Hindlimb muscle (tissue), 1 donor: Measurements from ENCODE around the gene UQCRFS1. TPM values are rescaled to one million over a fixed set of nuclear protein-coding genes. Genes with fewer than 3 reads are reported as not detected.
A peak's percentile ranks its signal among the peaks of the same experiment; 100 is the strongest.
"Not testable (repeated sequence)": the region's sequence is repeated elsewhere in the genome, so short reads cannot be mapped to it uniquely, and the experiment has no call there.

Experiments used
- DNase-seq: peaks from one replicate; pipeline ENCODE4 v3.0.0-alpha.2; 2013
- polyA plus RNA-seq: library from polyadenylated mRNA; unstranded; fragments of 120-200 nt; gene quantifications from one replicate; pipeline ENCODE4 v1.2.1, GENCODE V29; 2013; ENCODE audit not compliant: insufficient read length

UQCRFS1 gene
- 31.6 TPM for polyA plus RNA-seq

- DNase-seq = peak; percentile 95
These were observed at the start of gene UQCRFS1 for GRCh38 chr19:29212648-29213573. Gene UQCRFS1 (minus strand): TSS chr19:29213151. CDS start chr19:29213118, 33 bp downstream.

- DNase-seq = no peak
These were observed 49.1 kb upstream of the UQCRFS1 start for GRCh38 chr19:29262085-29262484.

GRCh38 chr19:29260477-29261317 lies 47.7 kb upstream of the UQCRFS1 start:
- DNase-seq = no peak

- no peak for DNase-seq
These were observed 46.9 kb upstream of the UQCRFS1 start for GRCh38 chr19:29259867-29260281.

GRCh38 chr19:29259153-29259552 lies 46.2 kb upstream of the UQCRFS1 start:
- DNase-seq = no peak

- DNase-seq = no peak
These were observed 43.6 kb upstream of the UQCRFS1 start for GRCh38 chr19:29256516-29256915.

- no peak for DNase-seq
These were observed 43.0 kb upstream of the UQCRFS1 start for GRCh38 chr19:29255912-29256311.

- no peak for DNase-seq
These were observed 42.1 kb upstream of the UQCRFS1 start for GRCh38 chr19:29255006-29255405.

- not testable (repeated sequence) for DNase-seq
These were observed 36.8 kb upstream of the UQCRFS1 start for GRCh38 chr19:29249798-29250197.

- no peak for DNase-seq
These were observed 35.4 kb upstream of the UQCRFS1 start for GRCh38 chr19:29248332-29248844.

- DNase-seq = no peak
These were observed 34.9 kb upstream of the UQCRFS1 start for GRCh38 chr19:29247872-29248271.

- no peak for DNase-seq
These were observed 34.5 kb upstream of the UQCRFS1 start for GRCh38 chr19:29247471-29247870.

- DNase-seq = no peak
These were observed 34.1 kb upstream of the UQCRFS1 start for GRCh38 chr19:29247051-29247450.

- DNase-seq = no peak
These were observed 32.3 kb upstream of the UQCRFS1 start for GRCh38 chr19:29245215-29245614.

GRCh38 chr19:29241324-29241723 lies 28.4 kb upstream of the UQCRFS1 start:
- no peak for DNase-seq

GRCh38 chr19:29239213-29239776 lies 26.3 kb upstream of the UQCRFS1 start:
- DNase-seq = no peak

- DNase-seq = no peak
These were observed 20.6 kb upstream of the UQCRFS1 start for GRCh38 chr19:29233591-29233990.

GRCh38 chr19:29232315-29232852 lies 19.4 kb upstream of the UQCRFS1 start:
- no peak for DNase-seq

- DNase-seq = not testable (repeated sequence)
These were observed 18.4 kb upstream of the UQCRFS1 start for GRCh38 chr19:29231306-29231705.

- DNase-seq = no peak
These were observed 4.7 kb upstream of the UQCRFS1 start for GRCh38 chr19:29217616-29218015.

- DNase-seq = no peak
These were observed 3.1 kb upstream of the UQCRFS1 start for GRCh38 chr19:29216021-29216420.

- DNase-seq = no peak
These were observed 2.4 kb upstream of the UQCRFS1 start for GRCh38 chr19:29215322-29215845.
